ENCODE measurements around the gene SKI.
"Not testable (repeated sequence)": the region's sequence is repeated elsewhere in the genome, so short reads cannot be mapped to it uniquely, and the experiment has no call there.

The SKI gene

GRCh38 chr1:2231532-2232254 is 3.6 kb downstream of the SKI start:
- peak; percentile 72 for DNase-seq

- DNase-seq, result no peak
Observed at GRCh38 chr1:2232255-2232915, 4.3 kb downstream of the SKI start.

GRCh38 chr1:2232916-2233438 is 4.9 kb downstream of the SKI start:
- no peak for DNase-seq

GRCh38 chr1:2233468-2233867 is 5.3 kb downstream of the SKI start:
- DNase-seq, result no peak

GRCh38 chr1:2233997-2234761 is 6.1 kb downstream of the SKI start:
- peak; percentile 65 for DNase-seq

- no peak for DNase-seq
Observed at GRCh38 chr1:2234762-2235113, 6.6 kb downstream of the SKI start.

GRCh38 chr1:2235300-2235998 is 7.3 kb downstream of the SKI start:
- no peak for DNase-seq

- DNase-seq, result peak; percentile 44
Observed at GRCh38 chr1:2236695-2237677, 8.9 kb downstream of the SKI start.

GRCh38 chr1:2237773-2238172 is 9.7 kb downstream of the SKI start:
- no peak for DNase-seq

- DNase-seq, result no peak
Observed at GRCh38 chr1:2238361-2239012, 10.4 kb downstream of the SKI start.

GRCh38 chr1:2239013-2239370 is 10.9 kb downstream of the SKI start:
- no peak for DNase-seq

- DNase-seq, result no peak
Observed at GRCh38 chr1:2239384-2239985, 11.4 kb downstream of the SKI start.

- peak; percentile 51 for DNase-seq
Observed at GRCh38 chr1:2240270-2241156, 12.4 kb downstream of the SKI start.

GRCh38 chr1:2241820-2242219 is 13.7 kb downstream of the SKI start:
- DNase-seq, result no peak

- no peak for DNase-seq
Observed at GRCh38 chr1:2242814-2243725, 15.0 kb downstream of the SKI start.

GRCh38 chr1:2247045-2247394 is 18.9 kb downstream of the SKI start:
- DNase-seq, result not testable (repeated sequence)

GRCh38 chr1:2247760-2248126 is 19.6 kb downstream of the SKI start:
- no peak for DNase-seq

GRCh38 chr1:2248127-2248826 is 20.2 kb downstream of the SKI start:
- no peak for DNase-seq
